PFSK-1 (cell line): Measurements from ENCODE around the gene SLC9A8.
A peak's percentile ranks its signal among the peaks of the same experiment; 100 is the strongest.

Source experiments
- FOXP2 ChIP-seq: optimal IDR thresholded peaks from 2 replicates; pipeline ENCODE3; 2011; ENCODE audit warnings: borderline replicate concordance, control low read depth, inconsistent platforms; ENCODE audit not compliant: insufficient read depth; ENCODE audit errors: extremely low read length, extremely low read depth
- POLR2AphosphoS5 ChIP-seq: IDR thresholded peaks from 2 replicates; pipeline ENCODE4 v1.6.1; 2012; ENCODE audit warnings: low read depth, mild to moderate bottlenecking, control low read depth, low read length, moderate library complexity
- SIN3A ChIP-seq: IDR thresholded peaks from 2 replicates; pipeline ENCODE4 v1.6.1; 2012; ENCODE audit warnings: mild to moderate bottlenecking, low read length, moderate library complexity, borderline replicate concordance; ENCODE audit not compliant: insufficient read depth
- TAF1 ChIP-seq: IDR thresholded peaks from 2 replicates; pipeline ENCODE4 v1.6.1; 2012; ENCODE audit warnings: low read length, control low read depth, borderline replicate concordance; ENCODE audit not compliant: insufficient read depth
- TF ChIP-seq, protein P1 (sequence below), 2 experiments: IDR thresholded peaks; 2 replicates each; pipeline versions ENCODE4 v1.6.1 to v1.8.0; 2011 to 2012; ENCODE audit warnings: low read depth in 2 of 2, low read length in 2 of 2, control low read depth in 1 of 2, inconsistent platforms in 1 of 2, mild to moderate bottlenecking in 1 of 2, moderate library complexity in 1 of 2; ENCODE audit not compliant: insufficient read depth in 1 of 2

Gene SLC9A8

DNA sequence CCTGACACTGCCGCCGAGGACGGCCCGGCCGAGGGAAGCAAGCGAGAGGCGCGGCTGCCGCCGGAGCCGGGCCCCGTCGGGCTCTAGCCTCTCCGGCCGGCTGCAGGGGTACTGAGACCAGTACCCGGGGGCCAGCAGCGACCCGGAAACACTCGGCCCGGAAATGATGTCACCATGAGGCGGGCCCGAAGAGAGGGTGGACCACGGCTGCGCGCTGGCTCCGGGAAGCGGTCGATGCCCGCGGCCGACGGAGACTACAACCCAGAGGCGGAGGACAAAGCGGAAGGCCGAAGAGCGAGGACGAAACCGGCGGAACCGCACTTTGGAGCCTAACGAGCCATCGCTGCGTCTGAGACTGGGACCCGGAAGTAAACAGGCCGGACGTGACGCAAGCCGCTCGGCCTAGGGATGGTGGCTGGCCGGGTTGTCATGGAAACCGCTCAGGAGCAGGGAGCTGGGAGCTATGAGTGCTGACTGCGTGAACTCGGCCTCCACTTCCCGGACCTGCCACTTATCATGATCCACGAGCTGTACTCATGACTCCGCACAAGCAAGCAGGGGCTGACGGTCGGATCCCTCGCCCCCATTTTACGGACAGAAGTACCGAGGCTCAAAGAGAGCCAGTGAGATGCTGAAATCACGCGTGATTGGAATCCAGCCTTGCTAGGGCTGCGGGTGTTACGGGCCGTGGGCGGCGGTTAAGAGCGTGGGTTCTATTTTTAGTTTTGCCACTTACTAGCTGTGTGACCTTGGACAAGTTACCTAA is 102.9 kb downstream of the SLC9A8 start, which contains the start of gene SPATA2:
SPATA2 (minus strand) TSS at position 150 of the 766 bp plus-strand sequence. CDS start 7,039 bp downstream, outside the sequence.
- TF ChIP-seq FOXP2, result peak; percentile 68
- TF ChIP-seq, protein P1, sequence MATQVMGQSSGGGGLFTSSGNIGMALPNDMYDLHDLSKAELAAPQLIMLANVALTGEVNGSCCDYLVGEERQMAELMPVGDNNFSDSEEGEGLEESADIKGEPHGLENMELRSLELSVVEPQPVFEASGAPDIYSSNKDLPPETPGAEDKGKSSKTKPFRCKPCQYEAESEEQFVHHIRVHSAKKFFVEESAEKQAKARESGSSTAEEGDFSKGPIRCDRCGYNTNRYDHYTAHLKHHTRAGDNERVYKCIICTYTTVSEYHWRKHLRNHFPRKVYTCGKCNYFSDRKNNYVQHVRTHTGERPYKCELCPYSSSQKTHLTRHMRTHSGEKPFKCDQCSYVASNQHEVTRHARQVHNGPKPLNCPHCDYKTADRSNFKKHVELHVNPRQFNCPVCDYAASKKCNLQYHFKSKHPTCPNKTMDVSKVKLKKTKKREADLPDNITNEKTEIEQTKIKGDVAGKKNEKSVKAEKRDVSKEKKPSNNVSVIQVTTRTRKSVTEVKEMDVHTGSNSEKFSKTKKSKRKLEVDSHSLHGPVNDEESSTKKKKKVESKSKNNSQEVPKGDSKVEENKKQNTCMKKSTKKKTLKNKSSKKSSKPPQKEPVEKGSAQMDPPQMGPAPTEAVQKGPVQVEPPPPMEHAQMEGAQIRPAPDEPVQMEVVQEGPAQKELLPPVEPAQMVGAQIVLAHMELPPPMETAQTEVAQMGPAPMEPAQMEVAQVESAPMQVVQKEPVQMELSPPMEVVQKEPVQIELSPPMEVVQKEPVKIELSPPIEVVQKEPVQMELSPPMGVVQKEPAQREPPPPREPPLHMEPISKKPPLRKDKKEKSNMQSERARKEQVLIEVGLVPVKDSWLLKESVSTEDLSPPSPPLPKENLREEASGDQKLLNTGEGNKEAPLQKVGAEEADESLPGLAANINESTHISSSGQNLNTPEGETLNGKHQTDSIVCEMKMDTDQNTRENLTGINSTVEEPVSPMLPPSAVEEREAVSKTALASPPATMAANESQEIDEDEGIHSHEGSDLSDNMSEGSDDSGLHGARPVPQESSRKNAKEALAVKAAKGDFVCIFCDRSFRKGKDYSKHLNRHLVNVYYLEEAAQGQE (IDR thresholded peaks at IDR 0.05; ENCODE audit: insufficient read depth in 1 of 2, low read depth in 2 of 2, low read length in 2 of 2), result 0 out of 4 replicates have a peak, but pooled peaks of 1 of the 2 experiments have one; percentile 4
- TF ChIP-seq TAF1, result peak; percentile 45; the same call in 1 of the 2 replicates
- TF ChIP-seq SIN3A, result no peak
- peak; percentile 68 for TF ChIP-seq POLR2AphosphoS5

DNA sequence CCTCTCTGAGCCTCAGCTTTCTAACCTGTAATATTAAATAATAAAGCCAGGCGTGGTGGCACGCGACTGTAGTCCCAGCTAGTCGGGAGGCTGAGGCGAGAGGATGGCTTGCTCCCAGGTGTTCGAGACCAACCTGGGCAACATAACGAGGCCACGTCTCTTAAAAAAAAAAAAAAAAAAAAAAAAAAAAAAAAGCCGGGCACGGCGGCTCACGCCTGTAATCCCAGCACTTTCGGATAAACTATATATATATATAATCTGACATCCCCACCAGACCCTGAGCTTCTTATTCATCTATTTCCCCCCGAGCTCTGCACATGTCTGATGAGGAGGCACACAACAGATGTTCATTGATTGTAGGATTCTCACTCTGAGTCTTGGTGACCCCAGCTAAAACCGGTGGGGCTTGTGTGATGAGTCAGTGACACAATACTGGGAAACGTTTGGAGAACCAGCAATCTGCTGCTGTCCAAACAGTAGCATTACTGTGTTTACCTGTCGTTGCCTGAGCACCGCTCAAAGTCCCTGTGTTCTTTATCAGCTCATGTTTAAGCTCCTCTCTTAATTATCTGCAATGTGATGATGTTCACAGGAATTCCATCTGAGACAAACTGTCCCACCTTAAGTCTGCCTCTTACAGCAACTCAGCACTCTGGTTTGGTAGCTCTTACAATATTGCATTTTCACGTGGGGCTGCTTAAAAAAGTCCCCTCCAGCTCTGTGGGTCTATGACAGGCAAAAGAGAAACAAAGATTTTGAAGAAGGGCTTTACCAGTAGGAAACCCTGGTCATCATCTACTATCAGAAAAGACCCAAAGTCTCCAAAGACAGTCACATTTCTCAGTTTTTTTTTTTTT is 103.7 kb downstream of the SLC9A8 start:
- TF ChIP-seq, protein P1 (IDR thresholded peaks at IDR 0.05; ENCODE audit: insufficient read depth in 1 of 2, low read depth in 2 of 2, low read length in 2 of 2), result no peak
- TF ChIP-seq POLR2AphosphoS5 (no peak), FOXP2 (no peak), SIN3A (no peak), TAF1 (no peak)

DNA sequence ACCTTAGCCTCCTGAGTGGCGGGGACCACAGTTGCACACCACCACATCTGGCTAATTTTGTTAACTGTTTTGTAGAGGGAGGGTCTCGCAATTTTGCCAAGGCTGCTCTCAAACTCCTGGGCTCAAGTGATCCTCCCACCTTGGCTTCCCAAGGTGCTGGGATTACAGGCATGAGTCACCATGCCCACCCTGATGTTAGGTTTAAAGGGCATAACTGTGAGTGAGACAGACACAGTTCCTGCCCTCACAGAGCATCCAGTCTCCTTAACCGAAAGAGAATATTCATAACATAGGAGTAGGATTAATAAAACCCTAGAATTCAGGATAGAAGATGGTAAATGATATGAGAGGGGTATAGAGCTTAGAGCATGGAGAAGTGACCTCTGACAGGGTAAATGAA is 105.8 kb downstream of the SLC9A8 start:
- TF ChIP-seq FOXP2, result no peak

DNA sequence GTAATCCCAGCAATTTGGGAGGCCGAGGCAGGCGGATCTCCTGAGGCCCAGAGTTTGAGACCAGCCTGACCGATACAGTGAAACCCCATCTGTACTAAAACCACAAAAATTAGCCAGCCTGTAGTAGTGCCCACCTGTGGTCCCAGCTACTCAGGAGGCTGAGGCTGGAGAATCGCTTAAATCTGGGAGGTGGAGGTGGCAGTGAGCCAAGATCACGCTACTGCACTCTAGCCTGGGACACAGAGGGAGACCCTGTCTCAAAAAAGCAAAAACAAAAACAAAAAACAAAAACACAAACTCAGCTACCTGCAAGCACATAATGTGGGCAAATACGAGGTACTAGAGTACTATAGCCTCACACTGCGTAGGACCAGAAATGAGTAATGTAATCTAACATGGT is 106.4 kb downstream of the SLC9A8 start:
- no peak for TF ChIP-seq SIN3A
- no peak for TF ChIP-seq POLR2AphosphoS5
- no peak for TF ChIP-seq TAF1
- TF ChIP-seq, protein P1 (IDR thresholded peaks at IDR 0.05; ENCODE audit: insufficient read depth in 1 of 2, low read depth in 2 of 2, low read length in 2 of 2), result no peak
- TF ChIP-seq FOXP2, result no peak

DNA sequence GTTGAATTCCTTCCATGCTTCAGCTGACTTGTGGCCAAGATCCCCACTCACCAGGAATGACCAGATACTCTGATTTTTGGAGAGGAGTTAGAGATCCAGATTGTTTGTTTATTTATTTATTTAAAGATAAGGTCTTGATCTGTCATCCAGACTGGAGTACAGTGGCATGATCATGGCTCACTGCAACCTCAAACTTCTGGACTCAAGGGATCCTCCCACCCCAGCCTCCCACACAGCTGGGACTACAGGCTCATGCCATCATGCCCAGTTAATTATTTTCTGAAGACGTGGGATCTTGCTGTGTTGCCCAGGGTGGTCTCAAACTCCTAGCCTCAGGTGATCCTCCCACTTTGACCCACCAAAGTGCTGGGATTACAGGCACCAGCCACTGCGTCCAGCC is 106.8 kb downstream of the SLC9A8 start:
- TF ChIP-seq TAF1 (no peak), FOXP2 (no peak), POLR2AphosphoS5 (no peak), SIN3A (no peak)
- TF ChIP-seq, protein P1 (IDR thresholded peaks at IDR 0.05; ENCODE audit: insufficient read depth in 1 of 2, low read depth in 2 of 2, low read length in 2 of 2), result no peak
